Brain pericyte (primary cell): ENCODE data around the gene DNMT3A.
"Not testable (repeated sequence)": the region's sequence is repeated elsewhere in the genome, so short reads cannot be mapped to it uniquely, and the experiment has no call there.

Experiments
- DNase-seq: peaks from one replicate; pipeline ENCODE4 v3.0.0-alpha.2; 2012; ENCODE audit warnings: low read depth, low spot score

Gene DNMT3A

DNA sequence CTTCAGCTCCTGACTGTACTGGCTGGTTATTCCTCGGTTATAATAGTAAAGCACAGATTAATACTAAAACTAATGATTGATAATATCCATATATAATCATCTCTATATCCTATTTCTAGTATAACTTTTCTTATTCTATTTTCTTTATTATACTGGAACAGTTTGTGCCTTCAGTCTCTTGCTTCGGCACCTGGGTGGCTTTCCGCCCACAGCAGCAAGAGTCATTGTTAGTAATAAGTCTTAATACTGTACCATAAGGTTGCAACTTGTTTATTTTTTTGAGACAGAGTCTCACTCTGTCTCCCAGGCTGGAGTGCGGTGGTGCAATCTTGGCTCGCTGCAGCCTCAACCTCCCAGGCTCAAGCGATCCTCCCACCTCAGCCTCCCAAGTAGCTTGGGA lies 130.8 kb downstream of the DNMT3A start:
- DNase-seq: not testable (repeated sequence)

DNA sequence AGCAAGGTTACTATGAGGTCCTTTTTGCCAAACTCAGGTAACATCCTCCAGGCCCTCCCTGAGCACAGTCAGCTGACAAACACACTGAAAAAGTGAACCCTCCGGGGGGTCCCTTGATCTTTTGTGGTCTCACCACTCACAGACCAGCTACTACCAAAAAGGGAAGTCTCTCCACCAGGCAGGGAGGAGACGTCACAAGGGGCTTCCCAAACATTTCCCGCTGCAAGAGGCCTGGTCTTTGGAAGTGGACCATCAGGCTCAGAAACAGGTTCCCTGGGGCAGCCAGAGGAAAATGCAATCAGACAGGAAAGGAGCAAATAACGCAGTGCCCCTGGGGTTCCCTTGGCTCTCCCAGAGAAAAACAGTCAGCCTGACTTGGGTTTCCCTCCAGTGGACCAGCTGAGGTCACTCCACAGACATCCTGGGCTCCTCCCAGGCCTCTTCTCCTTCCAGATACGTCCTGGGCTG lies 134.6 kb downstream of the DNMT3A start:
- no peak for DNase-seq

DNA sequence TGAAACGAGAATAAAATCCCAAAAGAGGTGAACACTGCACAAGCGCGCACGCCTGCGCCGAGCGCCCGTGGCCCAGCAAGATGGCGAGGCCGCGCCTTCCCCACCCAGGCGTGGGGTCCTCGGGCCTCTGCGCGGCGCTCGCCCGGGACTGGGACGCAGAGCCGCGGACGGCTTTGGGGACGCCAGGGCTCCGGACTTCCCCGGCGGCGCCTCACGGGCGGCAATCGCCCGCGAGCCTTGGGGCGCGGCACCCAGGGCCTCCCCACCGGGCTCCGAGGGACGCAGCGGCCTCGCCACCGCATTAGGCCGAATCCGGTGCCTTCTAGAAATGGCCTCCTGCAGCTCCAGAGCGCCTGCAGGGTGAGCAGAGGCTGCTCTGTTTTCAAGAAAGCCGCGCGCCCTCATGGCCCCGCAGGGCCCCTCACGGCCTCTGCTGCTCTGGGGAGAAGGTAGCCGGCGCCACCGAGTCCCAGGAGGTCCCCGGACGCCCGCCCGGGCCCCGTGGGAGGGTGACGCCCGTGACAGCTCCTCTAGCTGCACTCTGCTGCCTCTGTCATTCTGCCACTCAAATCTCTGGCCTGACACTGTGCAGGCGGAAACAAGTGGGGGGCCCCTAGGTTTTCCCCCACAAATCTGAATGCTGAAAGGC lies 137.4 kb downstream of the DNMT3A start:
- no peak for DNase-seq

DNA sequence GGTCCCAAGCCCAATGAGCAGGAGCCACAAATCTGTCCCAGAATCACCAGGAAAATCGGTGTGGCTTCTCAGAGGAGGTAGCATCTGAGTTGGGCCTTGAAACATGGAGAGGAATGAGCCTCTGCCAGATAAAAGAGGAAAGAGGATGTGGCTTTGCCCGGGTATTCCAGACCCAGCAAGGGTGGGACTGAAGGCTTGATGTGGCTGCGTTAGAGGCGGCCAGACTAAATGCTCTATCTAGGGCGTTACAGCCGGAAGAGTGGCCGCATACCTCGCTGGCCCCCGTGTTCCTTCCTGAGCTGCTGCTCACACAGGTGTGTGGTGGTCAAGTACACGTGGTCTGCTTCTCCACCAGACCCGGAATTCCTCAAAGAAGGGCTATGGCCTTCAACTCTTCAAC lies 139.4 kb downstream of the DNMT3A start:
- no peak for DNase-seq

DNA sequence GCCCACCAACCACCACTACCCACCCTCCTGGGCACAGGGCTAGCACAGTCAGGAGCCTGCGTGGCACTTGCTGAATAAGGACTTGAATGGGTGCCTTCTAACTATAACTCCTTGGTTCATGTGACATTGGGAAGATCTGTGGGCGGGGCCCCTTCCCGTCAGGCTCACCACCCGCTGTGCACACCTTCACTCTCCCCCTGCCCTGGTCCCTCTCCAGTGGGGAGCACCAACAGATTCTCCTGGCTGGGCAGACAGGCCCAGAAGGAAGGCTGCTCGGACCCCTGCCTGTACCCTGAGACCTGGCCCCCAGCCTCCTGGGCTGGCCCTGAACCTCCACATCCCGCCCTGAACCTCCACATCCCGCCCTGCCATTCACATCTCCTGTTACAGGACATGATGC lies 139.9 kb downstream of the DNMT3A start:
- DNase-seq: no peak

DNA sequence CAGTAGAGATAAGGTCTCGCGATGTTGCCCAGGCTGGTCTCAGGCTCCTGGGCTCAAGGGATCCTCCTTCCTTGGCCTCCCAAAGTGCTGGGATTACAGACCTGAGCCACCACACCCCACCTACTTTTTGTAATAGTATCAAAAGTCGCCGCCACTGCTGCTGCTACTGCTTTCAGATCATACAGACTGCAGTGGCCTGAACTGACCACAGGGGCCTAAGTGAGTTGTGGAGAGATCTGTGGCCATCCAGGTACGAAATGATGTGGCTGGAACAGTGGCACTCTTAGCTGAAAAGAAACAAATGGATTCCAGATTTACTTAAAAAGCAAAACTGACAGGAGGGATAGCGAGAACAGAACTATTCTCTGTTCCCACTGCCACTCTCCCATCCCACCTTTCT lies 140.5 kb downstream of the DNMT3A start:
- DNase-seq: no peak

DNA sequence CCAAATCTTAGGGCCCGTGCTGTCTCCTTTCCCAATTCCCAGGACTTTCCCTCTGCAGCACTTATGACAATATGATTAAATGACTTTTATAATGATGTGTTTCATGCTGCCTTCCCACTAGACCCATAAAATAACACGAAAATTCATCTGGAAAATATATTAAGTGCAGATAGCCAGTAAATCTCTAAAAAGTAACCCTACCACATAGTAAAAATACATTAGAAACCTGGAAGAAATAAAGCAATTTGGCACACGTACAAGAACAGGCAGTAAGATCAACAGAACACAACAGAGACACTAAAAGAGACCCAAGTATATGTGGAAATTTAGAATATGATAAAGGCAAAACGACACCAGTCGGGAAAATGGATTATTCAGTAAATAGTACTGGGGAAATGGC lies 143.1 kb downstream of the DNMT3A start:
- no peak for DNase-seq

DNA sequence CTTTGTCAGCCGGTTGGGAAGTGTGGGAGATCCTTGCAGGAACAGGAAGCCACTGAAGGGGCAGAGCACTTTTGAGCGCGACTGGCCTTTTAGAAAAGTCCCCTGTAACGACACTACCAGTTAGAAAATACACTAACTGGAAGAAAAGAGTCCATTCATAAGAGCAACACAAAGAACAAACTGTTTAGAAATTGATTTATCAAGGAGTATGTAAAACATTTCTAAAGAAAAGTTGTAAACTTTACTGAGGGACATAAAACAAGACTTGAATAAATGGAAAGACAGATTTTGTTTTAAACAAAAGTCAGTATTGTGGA lies 143.6 kb downstream of the DNMT3A start:
- DNase-seq: no peak

DNA sequence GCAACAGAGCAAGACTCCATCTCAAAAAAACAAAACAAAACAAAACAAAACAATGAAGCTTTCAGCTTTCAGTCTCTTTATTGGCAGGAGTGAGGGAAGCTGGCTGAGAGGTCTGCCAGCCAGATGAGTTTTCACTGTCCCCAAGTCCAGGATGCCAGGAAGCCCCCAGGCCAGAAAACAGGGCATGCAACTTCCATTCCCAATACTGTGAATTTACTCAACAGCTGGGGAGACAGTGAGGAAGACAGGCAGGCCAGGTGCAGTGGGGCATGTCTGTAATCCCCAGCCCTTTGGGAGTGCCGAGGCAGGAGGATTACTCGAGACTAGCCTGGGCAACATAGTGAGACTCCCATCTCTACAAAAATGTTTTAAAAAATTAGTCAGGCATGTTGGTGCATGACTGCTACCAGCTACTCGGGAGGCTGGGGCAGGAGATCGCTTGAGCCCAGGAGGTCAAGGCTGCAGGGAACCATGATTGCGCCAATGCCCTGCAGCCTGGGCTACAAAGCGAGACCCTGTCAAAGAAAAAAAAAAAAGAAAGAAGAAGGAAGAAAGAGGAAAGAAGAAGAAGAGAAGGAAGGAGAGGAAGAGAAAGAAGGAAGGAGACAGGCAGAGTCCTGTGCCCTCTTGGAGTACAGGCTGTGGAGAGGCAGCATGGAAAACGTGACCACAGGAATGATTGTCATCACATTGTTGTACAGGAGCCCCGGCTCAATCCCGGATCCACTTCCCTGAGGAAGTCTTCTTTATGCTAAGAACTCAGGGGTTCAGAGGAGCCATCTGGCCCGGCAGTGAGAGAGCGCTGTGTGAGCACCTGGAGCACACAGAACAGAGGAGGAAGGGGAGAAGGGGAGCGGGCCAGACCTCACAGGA lies 144.2 kb downstream of the DNMT3A start:
- no peak for DNase-seq

DNA sequence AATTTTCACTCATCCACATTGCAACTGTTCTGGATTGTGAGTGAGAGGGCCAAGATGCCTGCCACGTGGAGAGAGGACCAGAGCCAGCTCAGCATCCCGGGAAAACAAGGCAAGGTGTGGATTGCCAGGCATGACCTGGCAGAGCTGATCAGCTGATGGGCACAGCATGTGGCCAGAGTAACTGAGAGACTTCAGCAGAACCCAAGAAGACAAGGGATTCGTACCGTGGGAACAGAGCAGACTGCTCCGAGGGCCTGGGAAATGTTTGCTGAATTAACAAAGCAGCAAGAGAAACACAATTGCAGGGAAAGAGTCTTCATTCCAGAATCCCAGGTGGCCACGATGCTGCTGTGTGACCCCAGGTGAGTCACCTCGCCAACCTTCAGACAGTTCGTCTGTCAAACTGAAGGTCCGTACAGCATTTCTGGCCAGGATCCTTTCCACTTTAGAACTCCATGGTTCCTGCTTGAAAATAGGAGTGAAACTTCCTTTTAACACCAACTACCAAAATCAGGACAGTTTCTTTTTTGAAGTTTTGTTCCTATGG lies 147.1 kb downstream of the DNMT3A start:
- DNase-seq: no peak

DNA sequence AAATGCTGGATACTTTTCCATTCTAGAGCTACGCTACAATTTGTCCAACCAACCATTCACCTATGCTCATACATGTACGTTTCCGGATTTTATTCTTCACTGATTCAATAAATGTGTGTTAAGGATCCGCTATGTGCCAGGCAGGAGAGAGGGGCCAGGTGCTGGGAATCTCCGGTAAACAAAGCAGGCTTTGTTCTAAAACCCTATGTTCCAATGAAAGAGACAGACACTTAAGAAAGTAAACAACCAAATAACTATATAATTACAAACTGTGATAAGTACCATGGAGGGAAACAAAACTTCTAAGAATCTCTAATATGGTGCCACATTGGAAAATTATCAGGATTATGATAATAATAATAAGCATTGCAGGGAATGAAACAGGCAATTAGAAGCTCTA lies 151.2 kb downstream of the DNMT3A start:
- DNase-seq: no peak

DNA sequence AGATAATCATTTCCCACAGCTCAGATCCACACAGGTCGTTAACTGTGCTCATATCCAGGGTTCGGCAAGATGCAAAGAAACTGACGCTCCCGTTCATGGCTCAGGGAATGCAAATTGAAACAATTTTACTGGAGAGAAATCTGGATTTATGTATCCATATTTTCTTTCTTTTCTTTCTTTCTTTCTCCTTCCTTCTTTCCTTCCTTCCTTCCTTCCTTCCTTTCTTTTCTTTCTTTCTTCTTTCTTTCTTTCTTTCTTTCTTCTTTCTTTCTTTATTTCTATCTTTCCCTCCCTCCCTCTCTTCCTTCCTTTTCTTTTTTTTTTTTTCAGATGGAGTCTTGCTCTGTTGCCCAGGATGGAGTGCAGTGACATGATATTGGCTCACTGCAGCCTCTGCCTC lies 153.3 kb downstream of the DNMT3A start:
- no peak for DNase-seq

DNA sequence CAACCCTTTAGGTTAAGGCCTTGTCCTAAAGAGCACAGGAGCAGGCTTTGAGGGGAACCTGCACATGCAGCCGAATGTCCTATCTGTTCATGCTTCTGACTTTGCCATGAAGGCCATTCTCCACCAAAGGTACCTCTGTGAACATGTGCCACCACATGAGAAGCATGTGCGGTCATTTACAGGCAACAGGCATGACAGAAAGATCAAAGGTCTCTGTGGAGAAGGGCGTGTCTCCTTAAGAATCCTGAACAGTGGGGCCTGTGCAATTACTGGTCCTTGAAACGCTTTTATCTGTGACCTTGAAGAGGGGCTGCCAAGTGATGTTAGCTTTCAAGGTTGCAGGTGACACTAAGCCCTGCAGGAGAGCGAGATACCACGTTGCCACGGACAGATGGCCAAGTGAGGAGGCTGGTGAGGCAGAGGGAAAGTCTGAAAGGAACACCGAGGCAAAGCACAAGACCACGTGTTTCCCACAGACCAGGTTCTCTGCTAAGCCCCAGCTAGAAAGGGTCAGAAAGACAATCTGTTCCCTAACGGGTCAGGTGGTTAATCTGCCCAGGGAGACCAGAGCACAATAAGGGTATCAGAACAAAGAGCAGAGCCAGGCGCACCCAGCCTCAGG lies 153.9 kb downstream of the DNMT3A start:
- no peak for DNase-seq

DNA sequence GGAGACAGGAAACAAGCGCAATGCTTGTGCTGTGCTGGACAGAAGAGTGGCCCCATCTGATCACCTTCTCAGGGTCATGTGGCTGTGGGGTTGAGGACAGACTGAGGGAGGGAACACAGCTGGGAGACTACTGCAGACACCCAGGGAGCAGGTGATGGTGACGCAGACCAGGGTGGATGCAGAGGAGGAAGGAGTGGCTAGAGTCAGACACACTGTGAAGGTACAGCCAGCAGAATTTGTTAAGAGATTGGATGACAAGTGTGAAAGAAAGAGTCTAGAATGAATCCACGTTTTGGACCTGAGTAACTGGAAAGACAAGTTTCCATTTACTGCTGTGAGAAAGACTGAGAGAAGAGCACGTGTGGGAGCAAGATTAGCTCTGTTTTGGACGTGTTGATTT lies 157.5 kb downstream of the DNMT3A start:
- DNase-seq: no peak

DNA sequence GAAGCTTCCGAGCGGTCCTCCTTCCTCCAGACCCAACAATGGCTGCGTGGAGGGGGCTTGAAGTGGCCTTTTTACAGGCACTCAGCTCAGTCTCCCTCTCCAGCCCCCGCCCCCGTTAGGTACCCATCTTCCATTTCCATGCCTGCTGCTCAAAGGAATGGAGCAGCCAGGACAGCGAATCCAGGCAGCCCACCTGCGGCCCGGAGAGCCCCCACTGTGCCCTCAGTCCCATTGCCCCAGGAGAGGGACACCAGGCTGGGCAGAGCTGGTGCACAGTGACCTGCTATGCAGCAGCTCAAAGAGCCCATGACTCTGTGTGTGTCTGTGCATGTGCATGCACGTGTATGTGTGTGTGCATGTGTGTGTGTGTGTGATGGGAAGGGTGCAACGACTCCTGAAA lies 162.7 kb downstream of the DNMT3A start:
- DNase-seq: no peak
